Lung (tissue), 12 donors: ENCODE measurements around the gene KIF26B. TPM values are rescaled to one million over a fixed set of nuclear protein-coding genes. Genes with fewer than 3 reads are reported as not detected.

Source experiments
- ATAC-seq: fragments of 200-7000 bp; cut with Tn5 transposase; one replicate; pipeline ENCODE4 v1.9.1; 2020; ENCODE audit warnings: moderate number of reproducible peaks; ENCODE audit not compliant: insufficient read depth, low FRiP score
- DNase-seq, 3 donors: peaks; one replicate each; pipeline ENCODE4 v3.0.0-alpha.2; 2013 to 2017
- H3K27ac ChIP-seq, 2 donors: one replicate each; pipeline ENCODE4 v1.5.1; 2013; ENCODE audit warnings: mild to moderate bottlenecking in 2 of 2, moderate library complexity in 2 of 2, control low read depth in 1 of 2, inconsistent platforms in 1 of 2, low read depth in 1 of 2, low read length in 1 of 2
- H3K27me3 ChIP-seq, 3 donors: one replicate each; pipeline ENCODE4 v1.5.1; 2013; ENCODE audit warnings: low read length in 2 of 3; ENCODE audit not compliant: control insufficient read depth in 3 of 3, insufficient read depth in 3 of 3
- H3K36me3 ChIP-seq, 4 donors: one replicate each; pipeline ENCODE4 v1.5.1; 2013; ENCODE audit warnings: low read length in 4 of 4, mild to moderate bottlenecking in 1 of 4, moderate library complexity in 1 of 4; ENCODE audit not compliant: control insufficient read depth in 4 of 4, insufficient read depth in 4 of 4
- H3K4me1 ChIP-seq, 5 donors: one replicate each; pipeline ENCODE4 v1.5.1; 2013; ENCODE audit warnings: low read length in 5 of 5, mild to moderate bottlenecking in 2 of 5, moderate library complexity in 1 of 5; ENCODE audit not compliant: control insufficient read depth in 5 of 5, insufficient read depth in 5 of 5
- H3K4me3 ChIP-seq: one replicate; pipeline ENCODE4 v1.5.1; 2013; ENCODE audit warnings: mild to moderate bottlenecking, control low read depth, moderate library complexity
- H3K9ac ChIP-seq, 2 donors: one replicate each; pipeline ENCODE4 v1.5.1; 2013; ENCODE audit warnings: low read length in 2 of 2, control low read depth in 1 of 2; ENCODE audit not compliant: insufficient read depth in 1 of 2
- H3K9me3 ChIP-seq, 4 donors: one replicate each; pipeline ENCODE4 v1.5.1; 2013; ENCODE audit warnings: low read length in 3 of 4, mild to moderate bottlenecking in 1 of 4, moderate library complexity in 1 of 4; ENCODE audit not compliant: control insufficient read depth in 4 of 4, insufficient read depth in 3 of 4
- CTCF ChIP-seq: IDR thresholded peaks from 2 replicates; pipeline ENCODE4 v1.5.1; 2012; ENCODE audit warnings: mild to moderate bottlenecking; ENCODE audit errors: control extremely low read depth, extremely low read depth
- WGBS, 2 donors: extraction: QIAGEN DNeasy Blood & Tissue Kit; methylation state at CpG; one replicate each; pipeline ENCODE4 v1.1.7; 2013; 5-methylcytosine and 5-hydroxymethylcytosine counted together
- polyA plus RNA-seq, 2 donors: library from polyadenylated mRNA; stranded (reverse); fragments of 200-250 nt; gene quantifications; one replicate each; pipeline ENCODE4 v1.2.1, GENCODE V29; 2013
- total RNA-seq, 2 donors: library from RNA; depleted of rRNA in 1 of 2; stranded (reverse); fragments of >200 nt in 1 of 2; gene quantifications; one replicate each; pipeline ENCODE4 v1.2.1, GENCODE V29; 2014 to 2021
- donor health status: control.
- donor health status: control.
- donor health status: Bipolar disorder and iron deficiency.
- donor health status: healthy.
- donor health status: DM: yes; HTN: yes; CAD: no.

The KIF26B gene
- total and polyA plus RNA-seq, 4 donors = 0.61 to 6.7 (median 2.2) TPM

- no peak for DNase-seq
- ATAC-seq = no peak
- Histone ChIP-seq H3K9me3 (no peaks in the 10 kb centered on the region), H3K36me3 (peaks cover 0 to 3% (median 3%) of the 10 kb centered on the region in 4 donors), H3K4me1 (peaks cover 0 to 5% (median 0%) of the 10 kb centered on the region in 5 donors), H3K27me3 (peaks cover 0 to 2% (median 0%) of the 10 kb centered on the region in 3 donors), H3K9ac (no peak overlapping the region), H3K4me3 (no peak overlapping the region), H3K27ac (no peak overlapping the region)
- TF ChIP-seq CTCF = no peak
- 91% methylated on average over 11 of the region's 11 CpGs for WGBS, 2 donors
Measured at GRCh38 chr1:245124644-245125043, 30.1 kb upstream of the KIF26B start.

- Histone ChIP-seq H3K4me3 (no peak overlapping the region), H3K9ac (no peak overlapping the region), H3K36me3 (peaks cover 0 to 3% (median 3%) of the 10 kb centered on the region in 4 donors), H3K27me3 (peaks cover 0 to 2% (median 0%) of the 10 kb centered on the region in 3 donors), H3K4me1 (peaks cover 0 to 9% (median 2%) of the 10 kb centered on the region in 5 donors), H3K9me3 (no peaks in the 10 kb centered on the region), H3K27ac (no peak overlapping the region)
- DNase-seq (no peak), ATAC-seq (no peak)
- WGBS, 2 donors = 67 to 84% methylated on average over 5 of the region's 5 CpGs
- TF ChIP-seq CTCF = no peak
Measured at GRCh38 chr1:245126530-245126929, 28.3 kb upstream of the KIF26B start.

GRCh38 chr1:245128381-245129101 is 26.2 kb upstream of the KIF26B start:
- H3K27ac ChIP-seq = no peak overlapping the region
- TF ChIP-seq CTCF = no peak
- no peaks in the 10 kb centered on the region for H3K9me3 ChIP-seq
- 86 to 87% methylated on average over 20 of the region's 20 CpGs for WGBS, 2 donors
- no peak overlapping the region for H3K4me3 ChIP-seq
- no peak for ATAC-seq
- peaks cover 0 to 9% (median 2%) of the 10 kb centered on the region in 5 donors for H3K4me1 ChIP-seq
- H3K27me3 ChIP-seq = peaks cover 0 to 5% (median 0%) of the 10 kb centered on the region in 3 donors
- peaks cover 0 to 3% (median 2%) of the 10 kb centered on the region in 4 donors for H3K36me3 ChIP-seq
- DNase-seq = no peak
- H3K9ac ChIP-seq = no peak overlapping the region
